DLD1 (cell line): ENCODE data around the gene ARL5C.

Experiments
- in situ Hi-C: cut with HindIII; loops from 2 replicates; pipeline ENCODE4 v1.10.0; 2017; ENCODE audit warnings: low sequenced_read_pairs

ARL5C gene

DNA sequence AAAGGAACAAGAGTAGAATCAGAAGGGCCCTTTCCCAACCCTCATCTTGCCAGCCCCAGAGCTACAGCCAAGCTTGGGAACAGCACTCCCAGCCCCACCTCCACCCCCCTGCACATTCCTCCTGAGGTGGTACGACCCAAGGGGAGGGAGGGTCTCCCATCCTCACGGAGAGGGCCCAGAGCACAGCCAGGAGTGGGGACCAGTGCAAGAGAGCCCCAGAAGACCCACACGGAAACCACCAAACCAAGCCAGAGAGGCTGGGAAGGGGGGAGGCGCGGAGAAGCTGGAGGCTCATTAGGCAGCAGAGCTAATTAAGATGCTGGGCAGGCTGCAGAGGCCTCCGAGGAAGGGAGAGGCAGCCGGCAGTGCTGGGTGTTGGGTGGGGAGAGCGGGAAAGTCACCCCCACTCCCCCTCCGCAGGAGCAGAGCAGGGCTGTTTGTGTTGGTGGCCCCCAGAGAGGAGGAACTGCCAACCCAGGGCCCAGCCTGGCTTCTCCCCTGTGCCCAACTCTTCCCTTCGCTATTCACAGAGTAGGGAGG, 29.1 kb upstream of the ARL5C start:
- in situ Hi-C loops: loop anchor here (25.0 kb wide), 1 partner anchor 308 kb away; no protein-coding TSS in a partner anchor

DNA sequence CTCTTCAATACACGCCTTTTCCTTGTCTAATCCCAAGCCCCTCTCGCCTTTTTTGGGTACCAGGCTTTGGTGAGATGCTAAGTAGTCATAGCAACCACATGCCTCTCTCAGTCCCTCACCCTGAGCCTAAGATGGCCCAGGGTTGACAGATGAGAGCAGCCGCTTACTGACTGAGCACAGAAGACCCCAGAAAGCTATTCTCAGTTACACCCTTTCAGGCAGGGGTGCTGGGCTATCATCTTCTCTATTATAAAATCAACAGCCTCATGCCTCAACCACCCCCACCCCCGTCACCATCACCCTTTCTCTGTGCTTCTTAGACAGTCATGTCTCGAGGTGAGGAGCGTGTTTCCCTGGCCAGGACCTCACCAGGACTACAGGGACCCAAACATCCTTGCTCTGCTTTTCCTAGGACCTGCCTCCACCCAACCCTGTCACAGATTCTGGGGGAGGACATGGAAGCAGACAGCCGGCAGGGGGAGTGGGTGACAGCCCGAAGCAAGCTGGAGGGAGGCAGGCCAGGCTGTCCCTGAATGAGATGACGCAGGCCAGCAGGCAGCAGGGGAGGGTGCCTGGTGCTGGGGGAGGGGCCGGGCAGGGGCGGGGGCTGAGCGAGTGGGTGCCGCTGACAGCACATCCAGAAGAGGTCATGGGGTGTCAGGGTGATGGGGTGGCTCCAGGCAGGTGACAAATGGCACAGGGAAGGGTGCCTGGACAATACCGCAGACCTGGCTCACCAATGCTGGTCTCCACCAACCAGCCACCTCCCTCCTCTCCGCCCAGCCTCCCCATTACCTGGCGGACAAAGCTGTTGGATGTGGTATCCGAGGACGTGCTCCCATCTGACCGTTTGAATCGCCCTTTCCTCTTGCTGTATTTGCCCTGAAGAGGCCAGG, 28.4 kb upstream of the ARL5C start:
- in situ Hi-C loops: loop anchor here (25.0 kb wide), 1 partner anchor 307 kb away; no protein-coding TSS in a partner anchor

DNA sequence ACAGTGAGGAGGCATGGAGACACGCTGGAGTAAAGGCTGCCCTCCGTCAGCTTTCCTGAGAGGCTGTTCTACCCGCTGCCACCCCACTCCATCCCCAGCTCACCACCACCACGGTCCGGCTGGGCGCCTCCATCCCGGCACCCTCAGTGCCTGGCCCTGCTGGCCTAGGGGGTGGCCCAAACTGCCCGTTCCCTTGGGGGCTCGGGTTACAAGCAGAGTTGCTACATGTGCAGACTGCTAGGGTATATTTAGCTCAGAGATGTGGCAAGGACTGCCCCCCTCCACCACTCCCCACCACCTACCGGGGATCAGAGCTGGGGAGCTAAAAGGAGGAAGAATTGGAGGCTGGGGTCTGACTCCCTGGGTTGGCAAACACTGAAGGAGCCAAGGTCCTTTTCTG, 27.4 kb upstream of the ARL5C start:
- in situ Hi-C loops: loop anchor here (25.0 kb wide), 1 partner anchor 306 kb away; no protein-coding TSS in a partner anchor

GRCh38 chr17:39192901-39193300, 26.9 kb upstream of the ARL5C start:
- in situ Hi-C loops: loop anchor here (25.0 kb wide), 1 partner anchor 306 kb away; no protein-coding TSS in a partner anchor

GRCh38 chr17:39191750-39192510, 26.0 kb upstream of the ARL5C start:
- in situ Hi-C loops: loop anchor here (25.0 kb wide), 1 partner anchor 305 kb away; no protein-coding TSS in a partner anchor

DNA sequence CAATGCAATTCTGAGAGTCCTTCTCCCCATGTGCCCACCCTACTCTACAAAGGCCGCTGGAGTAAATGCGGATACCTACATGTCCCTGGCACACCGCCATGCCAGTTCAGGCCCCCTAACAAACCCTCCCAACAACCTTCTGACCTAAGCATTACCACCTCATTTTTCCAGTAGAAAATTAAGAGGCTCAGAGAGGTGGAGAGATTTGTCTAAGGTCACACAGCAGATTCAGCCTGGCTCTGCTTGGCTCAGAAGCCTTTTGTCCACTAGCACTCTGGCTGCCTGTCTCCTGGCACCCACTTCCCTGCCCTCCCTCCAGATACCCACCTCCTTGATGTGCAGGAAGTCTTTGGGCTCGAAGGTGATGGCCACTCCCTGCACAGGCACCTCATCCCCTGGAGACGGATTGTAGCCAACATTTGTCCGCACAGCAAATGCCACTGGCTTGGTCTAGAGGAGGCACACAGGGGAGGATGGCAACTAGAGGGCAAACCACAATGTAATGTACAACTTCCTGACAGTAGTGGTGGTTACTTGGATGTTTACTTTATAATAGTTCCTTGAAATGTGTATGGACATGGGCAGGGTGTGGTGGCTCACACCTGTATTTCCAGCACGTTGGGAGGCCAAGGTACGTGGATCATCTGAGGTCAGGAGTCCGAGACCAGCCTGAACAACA, 21.3 kb upstream of the ARL5C start:
- in situ Hi-C loops: loop anchor here (25.0 kb wide), 1 partner anchor 300 kb away; no protein-coding TSS in a partner anchor

DNA sequence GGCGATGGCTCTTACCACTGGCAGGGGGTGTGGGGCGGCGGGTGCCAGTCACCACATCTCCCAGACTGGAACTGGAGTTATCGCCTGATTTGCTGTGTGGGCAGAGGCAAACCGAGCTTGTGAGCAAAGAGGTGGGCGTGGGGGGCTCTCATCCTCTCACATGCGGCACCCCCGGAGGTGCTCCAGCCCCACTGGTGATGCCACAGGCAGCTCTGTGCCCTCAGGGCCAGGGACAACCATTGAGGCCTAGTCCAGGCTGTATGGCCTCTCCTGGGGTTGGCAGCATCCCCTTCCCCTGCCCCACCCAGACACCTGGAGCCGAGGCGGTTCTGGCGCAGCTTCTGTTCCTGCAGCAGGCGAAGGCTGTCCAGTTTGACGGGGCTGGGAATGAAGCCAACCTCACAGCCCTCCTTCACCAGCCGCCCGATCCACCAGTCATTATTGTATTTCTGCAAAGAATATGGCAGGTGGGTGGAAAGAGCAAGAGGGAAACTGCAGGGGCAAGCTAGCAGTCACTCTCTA, 20.6 kb upstream of the ARL5C start:
- in situ Hi-C loops: loop anchor here (25.0 kb wide), 1 partner anchor 299 kb away; no protein-coding TSS in a partner anchor

DNA sequence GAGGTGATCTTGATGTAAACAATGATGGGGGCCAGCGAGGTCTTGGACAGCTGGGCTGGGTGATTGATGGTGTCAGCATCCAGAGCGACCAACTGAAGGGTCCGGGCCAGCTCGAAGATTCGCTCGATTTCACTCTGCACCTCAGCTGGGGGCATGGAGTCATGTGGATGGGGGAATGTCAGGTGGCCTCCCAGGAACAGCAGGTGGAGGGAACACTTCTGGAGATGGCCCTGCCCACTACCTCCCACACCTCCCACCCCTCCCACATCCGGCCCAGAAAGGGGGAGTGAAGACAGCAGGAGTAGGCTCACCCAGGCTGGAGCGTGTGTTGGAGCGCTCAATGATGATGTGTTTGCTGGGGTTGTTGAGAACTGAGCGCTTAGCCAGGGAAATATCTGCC, 17.8 kb upstream of the ARL5C start:
- in situ Hi-C loops: loop anchor here (25.0 kb wide), 1 partner anchor 296 kb away; no protein-coding TSS in a partner anchor

GRCh38 chr17:39183045-39183444, 17.1 kb upstream of the ARL5C start:
- in situ Hi-C loops: loop anchor here (25.0 kb wide), 1 partner anchor 296 kb away; no protein-coding TSS in a partner anchor

DNA sequence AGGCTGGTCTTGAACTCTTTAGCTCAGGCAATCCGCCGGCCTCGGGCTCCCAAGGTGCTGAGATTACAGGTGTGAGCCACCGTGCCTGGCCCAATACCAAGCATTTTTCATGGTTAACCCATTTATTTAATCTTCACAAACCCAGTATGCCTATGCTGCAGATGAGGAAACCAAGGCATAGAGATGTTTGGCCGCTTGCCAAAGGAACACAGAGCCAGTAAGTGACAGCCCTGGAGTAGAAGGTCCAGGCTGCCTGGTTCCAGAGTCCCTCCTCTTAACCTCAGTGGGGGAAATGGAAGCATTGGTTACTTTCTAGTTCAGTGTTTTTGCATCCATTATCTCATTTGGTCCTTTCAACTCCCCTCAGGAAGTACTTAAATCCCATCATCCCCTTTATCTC, 15.3 kb upstream of the ARL5C start:
- in situ Hi-C loops: loop anchor here (25.0 kb wide), 1 partner anchor 294 kb away; no protein-coding TSS in a partner anchor

DNA sequence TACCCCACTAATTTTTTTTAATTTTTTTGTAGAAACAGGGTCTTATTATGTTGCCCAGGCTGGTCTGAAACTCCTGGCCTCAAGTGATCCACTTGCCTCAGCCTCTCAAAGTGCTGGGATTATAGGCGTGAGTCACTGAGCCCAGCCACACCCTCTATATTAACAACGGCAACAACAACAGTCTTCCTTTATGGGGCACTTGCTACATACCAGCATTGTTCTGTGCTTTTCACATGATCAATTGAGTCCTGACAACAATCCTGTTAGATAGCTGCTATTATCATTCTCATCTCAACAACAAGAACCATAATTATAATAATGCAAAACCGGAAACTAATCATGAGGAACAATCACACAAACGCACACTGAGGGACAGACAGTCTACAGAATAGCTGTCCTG, 12.6 kb upstream of the ARL5C start:
- in situ Hi-C loops: loop anchor here (25.0 kb wide), 1 partner anchor 291 kb away; no protein-coding TSS in a partner anchor

DNA sequence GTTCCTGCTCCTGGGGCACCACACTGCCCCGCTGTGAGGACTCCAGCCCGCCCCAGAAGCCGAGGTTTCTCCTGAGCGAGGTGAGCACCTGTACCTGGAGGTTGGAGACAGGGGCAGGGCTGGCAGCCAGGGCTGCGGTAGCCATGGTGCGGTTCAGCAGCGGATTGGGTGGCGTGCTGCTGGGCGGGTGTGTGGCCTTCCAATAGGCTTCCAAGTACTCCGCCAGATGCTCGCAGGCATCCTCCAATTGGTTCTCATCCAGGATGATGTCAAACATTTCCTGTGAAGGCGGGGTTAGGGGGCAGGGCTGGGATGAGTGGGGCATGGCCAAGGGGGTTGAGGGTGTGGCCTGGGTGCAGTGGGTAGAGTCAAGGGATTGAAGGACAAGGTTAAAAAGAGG, 11.3 kb upstream of the ARL5C start:
- in situ Hi-C loops: loop anchor here (25.0 kb wide), 1 partner anchor 290 kb away; no protein-coding TSS in a partner anchor

DNA sequence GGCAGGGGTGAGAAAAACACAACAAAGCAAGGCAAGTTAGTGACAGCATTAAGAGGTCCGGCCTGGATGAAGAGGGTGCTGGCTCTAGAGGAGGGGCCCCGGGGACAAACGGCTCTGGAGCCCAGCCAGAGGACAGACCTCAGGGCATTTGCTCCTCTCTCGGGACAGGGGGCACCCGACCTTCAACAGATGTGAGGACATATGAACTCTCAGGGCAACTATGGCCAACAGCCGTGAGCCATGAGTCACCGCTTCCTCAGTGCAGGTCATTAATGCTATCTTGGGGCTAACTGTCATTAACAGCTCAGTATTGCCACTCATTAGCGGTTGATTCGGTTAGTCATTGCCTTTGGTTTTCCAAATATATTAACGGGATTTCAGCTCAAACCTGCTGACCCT, 9.7 kb upstream of the ARL5C start:
- in situ Hi-C loops: loop anchor here (25.0 kb wide), 1 partner anchor 288 kb away; no protein-coding TSS in a partner anchor

DNA sequence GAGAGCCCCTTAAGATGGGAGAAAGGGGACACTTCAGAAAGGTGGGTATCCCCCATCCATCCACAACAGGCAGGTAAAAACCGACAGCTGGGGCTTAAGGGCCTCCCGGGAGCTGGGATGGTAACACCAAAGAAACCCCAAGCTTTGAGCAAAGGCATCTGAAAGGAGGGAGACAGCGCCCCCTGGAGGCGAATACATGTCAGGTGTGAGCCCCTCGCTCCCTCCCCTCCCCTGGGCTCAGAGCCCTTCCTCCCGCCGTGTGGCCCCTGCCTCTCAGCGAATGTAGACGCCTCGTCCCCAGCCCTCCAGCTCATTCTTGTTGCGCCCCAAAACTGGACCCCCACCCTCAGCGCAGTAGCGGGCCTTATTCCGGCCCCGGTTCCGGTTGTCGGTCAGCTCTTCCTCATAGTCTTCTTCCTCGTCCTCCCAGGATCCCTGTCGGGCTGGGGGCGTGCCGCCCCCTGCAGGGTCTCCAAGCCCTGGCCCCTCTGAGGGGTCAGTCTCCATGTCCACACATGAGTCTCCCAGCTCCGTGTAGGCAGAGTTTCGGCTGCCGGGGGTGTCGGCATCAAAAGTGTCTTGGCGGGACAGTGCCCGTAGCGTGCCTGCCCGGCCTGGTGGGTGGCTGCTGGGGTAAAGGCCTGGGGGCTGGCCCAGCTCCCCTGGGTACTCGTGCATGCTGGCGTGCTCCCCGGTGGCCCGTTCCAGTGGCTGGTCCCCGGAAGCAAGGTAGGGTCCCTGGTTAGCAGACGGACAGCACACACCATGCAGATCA, 9.1 kb upstream of the ARL5C start:
- in situ Hi-C loops: loop anchor here (25.0 kb wide), 1 partner anchor 288 kb away; no protein-coding TSS in a partner anchor

- in situ Hi-C loops: no loop called here
Measured at GRCh38 chr17:39173526-39174274, 7.7 kb upstream of the ARL5C start.

- in situ Hi-C loops: no loop called here
Measured at GRCh38 chr17:39173080-39173479, 7.1 kb upstream of the ARL5C start.

GRCh38 chr17:39171933-39172332, 6.0 kb upstream of the ARL5C start:
- in situ Hi-C loops: no loop called here

DNA sequence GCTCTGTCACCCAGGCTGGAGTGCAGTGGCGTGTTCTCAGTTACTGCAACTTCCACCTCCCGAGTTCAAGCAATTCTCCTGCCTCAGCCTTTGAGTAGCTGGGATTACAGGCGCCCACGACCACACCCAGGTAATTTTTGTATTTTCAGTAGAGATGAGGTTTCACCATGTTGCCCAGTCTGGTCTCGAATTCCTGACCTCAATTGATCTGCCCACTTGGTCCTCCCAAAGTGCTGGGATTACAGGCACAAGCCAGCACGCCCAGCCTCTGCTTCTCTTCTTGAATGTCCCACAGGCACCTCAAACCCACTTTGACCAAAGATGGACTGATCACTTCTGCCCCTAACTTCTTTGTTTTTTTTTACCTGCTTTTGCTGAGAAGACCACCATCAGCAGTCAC, 4.6 kb upstream of the ARL5C start:
- in situ Hi-C loops: no loop called here
